Hepatocyte (in vitro differentiated cells): ENCODE data around the gene KIF7.

Experiments used
- CTCF ChIP-seq: fragments of 200-600 bp; sonication (generic); IDR thresholded peaks from 2 replicates; pipeline ENCODE4 v1.5.1; 2016; ENCODE audit warnings: antibody characterized with exemption, mild to moderate bottlenecking; ENCODE audit not compliant: poor library complexity
- EZH2 ChIP-seq: fragments of 200-600 bp; sonication (generic); IDR thresholded peaks from 2 replicates; pipeline ENCODE4 v1.6.1; 2016; ENCODE audit warnings: antibody characterized with exemption, mild to moderate bottlenecking, borderline replicate concordance

- TF ChIP-seq CTCF (no peak), EZH2 (no peak)
Measured at GRCh38 chr15:89669309-89669865, 14.1 kb upstream of the KIF7 start.
